GM11168 (cell line): Measurements from ENCODE around the gene RALA.
"Not testable (repeated sequence)": the region's sequence is repeated elsewhere in the genome, so short reads cannot be mapped to it uniquely, and the experiment has no call there.

Experiments
- in situ Hi-C: fragments of 300-500 bp; cut with MboI; formaldehyde crosslinking; loops from one replicate; pipeline ENCODE4 v1.12.0; 2022; ENCODE audit warnings: low sequenced_read_pairs; ENCODE audit not compliant: unreplicated experiment

The RALA gene

GRCh38 chr7:39753237-39753636 lies 129.9 kb downstream of the RALA start:
- in situ Hi-C loops: not testable (repeated sequence)

GRCh38 chr7:39753823-39754325 lies 130.5 kb downstream of the RALA start:
- in situ Hi-C loops: no loop called here

- in situ Hi-C loops: no loop called here
Measured at GRCh38 chr7:39754326-39755120, 131.2 kb downstream of the RALA start.

- in situ Hi-C loops: no loop called here
Measured at GRCh38 chr7:39757604-39758003, 134.2 kb downstream of the RALA start.
